ENCODE measurements around the gene OLIG1. TPM values are rescaled to one million over a fixed set of nuclear protein-coding genes. Genes with fewer than 3 reads are reported as not detected.

The OLIG1 gene
- total and polyA plus RNA-seq, 3 donors from 2014 or later: 3.9 to 5.1 (median 4.3) TPM

DNA sequence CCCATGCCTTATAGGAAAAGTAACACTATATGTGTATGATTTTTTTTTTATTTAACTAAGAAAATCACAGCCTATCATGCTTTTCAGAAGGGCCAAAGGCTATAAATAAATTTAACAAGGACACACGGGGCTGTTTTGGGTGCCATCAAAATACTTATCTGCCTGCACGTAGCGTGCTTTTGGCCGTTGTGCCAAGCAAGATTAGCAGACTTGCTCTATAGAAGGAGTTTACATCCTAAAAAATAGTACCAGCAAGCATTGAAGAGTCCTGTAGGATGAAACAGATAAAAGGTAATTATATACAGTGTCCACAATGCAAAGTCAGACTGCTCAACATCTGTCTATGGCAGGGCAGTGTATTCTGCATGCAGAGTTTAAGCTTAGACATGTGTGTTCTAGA lies 3.7 kb downstream of the OLIG1 start:
- no peak for DNase-seq
- no peak for TF ChIP-seq POLR2A (IDR thresholded peaks at IDR 0.05)
- TF ChIP-seq, protein P1, sequence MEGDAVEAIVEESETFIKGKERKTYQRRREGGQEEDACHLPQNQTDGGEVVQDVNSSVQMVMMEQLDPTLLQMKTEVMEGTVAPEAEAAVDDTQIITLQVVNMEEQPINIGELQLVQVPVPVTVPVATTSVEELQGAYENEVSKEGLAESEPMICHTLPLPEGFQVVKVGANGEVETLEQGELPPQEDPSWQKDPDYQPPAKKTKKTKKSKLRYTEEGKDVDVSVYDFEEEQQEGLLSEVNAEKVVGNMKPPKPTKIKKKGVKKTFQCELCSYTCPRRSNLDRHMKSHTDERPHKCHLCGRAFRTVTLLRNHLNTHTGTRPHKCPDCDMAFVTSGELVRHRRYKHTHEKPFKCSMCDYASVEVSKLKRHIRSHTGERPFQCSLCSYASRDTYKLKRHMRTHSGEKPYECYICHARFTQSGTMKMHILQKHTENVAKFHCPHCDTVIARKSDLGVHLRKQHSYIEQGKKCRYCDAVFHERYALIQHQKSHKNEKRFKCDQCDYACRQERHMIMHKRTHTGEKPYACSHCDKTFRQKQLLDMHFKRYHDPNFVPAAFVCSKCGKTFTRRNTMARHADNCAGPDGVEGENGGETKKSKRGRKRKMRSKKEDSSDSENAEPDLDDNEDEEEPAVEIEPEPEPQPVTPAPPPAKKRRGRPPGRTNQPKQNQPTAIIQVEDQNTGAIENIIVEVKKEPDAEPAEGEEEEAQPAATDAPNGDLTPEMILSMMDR (IDR thresholded peaks at IDR 0.05): no peak
- no peaks in the 10 kb centered on the region for H3K36me3 ChIP-seq (ENCODE audit: low read depth, missing control alignments)
- H3K9me3 ChIP-seq: no peaks in the 10 kb centered on the region
- 70 to 72% methylated on average over 4 of the region's 4 CpGs for WGBS, 2 donors
- H3K27me3 ChIP-seq: no peaks in the 10 kb centered on the region
- H3K4me3 ChIP-seq: no peak overlapping the region
- no peaks in the 10 kb centered on the region for H3K4me1 ChIP-seq
- no peak overlapping the region for H3K27ac ChIP-seq
- intact Hi-C loops (cut with DNase I; ENCODE audit: low total_unique reads): no loop called here

DNA sequence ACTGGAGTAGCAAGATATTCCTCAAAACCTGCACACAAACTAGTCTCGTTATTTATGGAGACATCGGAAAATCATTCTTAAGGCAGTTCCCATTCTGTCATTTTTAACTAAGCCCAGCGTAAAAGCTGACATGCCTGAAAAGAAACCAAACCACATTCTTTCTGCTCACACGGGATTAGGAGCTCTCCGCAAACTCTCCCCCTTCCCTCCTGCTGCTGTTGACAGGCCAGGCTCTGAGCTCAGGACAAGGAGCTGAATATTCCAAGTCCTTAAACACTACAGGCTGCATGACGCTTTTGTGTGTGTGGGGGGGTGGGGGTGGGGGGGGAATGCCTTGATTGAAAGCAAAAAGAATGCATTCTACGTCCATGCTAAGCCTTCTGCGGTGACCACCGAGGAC lies 5.2 kb downstream of the OLIG1 start:
- intact Hi-C loops (cut with DNase I; ENCODE audit: low total_unique reads): no loop called here
- no peak for TF ChIP-seq POLR2A (IDR thresholded peaks at IDR 0.05)
- TF ChIP-seq, protein P1 (IDR thresholded peaks at IDR 0.05): no peak
- no peaks in the 10 kb centered on the region for H3K27me3 ChIP-seq
- H3K9me3 ChIP-seq: no peaks in the 10 kb centered on the region
- H3K36me3 ChIP-seq (ENCODE audit: low read depth, missing control alignments): no peaks in the 10 kb centered on the region
- no peaks in the 10 kb centered on the region for H3K4me1 ChIP-seq
- WGBS, 2 donors: 57 to 79% methylated on average over 8 to 9 of the region's 9 CpGs
- no peak overlapping the region for H3K4me3 ChIP-seq
- H3K27ac ChIP-seq: no peak overlapping the region
- no peak for DNase-seq

DNA sequence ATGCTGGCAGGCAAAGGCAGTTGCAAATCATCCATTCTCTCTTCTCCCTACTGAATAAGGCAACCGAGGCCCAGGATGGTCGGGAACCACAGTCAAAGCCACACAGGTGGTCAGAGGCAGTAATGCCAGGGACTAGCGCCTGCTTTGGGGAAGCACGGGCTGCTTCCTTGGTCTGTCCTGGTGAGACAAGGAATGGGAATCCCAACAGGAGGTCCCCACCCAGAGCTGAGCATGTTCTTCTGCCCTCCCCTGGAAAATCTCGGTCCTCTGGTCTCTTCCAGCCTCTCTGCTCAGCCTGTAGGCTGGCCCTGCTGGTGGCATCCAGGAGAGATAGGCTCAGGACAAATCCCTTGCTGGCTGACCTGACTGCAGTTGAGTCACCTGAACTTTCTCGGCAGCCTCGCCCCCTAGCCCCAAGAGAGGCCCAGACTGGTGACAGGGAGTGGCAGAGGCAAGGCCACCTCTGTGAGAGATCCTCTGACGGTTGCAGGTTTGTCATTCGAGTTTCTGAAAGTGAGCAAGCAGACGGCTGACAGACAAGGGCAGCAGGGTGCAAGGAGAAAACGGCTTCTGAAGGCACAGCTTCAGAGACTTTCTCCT lies 5.8 kb downstream of the OLIG1 start:
- Histone ChIP-seq H3K27ac (no peak overlapping the region), H3K4me3 (no peak overlapping the region), H3K36me3 (ENCODE audit: low read depth, missing control alignments) (no peaks in the 10 kb centered on the region), H3K4me1 (no peaks in the 10 kb centered on the region), H3K27me3 (no peaks in the 10 kb centered on the region), H3K9me3 (no peaks in the 10 kb centered on the region)
- intact Hi-C loops (cut with DNase I; ENCODE audit: low total_unique reads): no loop called here
- 47 to 64% methylated on average over 9 to 11 of the region's 11 CpGs for WGBS, 2 donors
- TF ChIP-seq POLR2A (IDR thresholded peaks at IDR 0.05): no peak
- TF ChIP-seq, protein P1 (IDR thresholded peaks at IDR 0.05): no peak
- DNase-seq: no peak

DNA sequence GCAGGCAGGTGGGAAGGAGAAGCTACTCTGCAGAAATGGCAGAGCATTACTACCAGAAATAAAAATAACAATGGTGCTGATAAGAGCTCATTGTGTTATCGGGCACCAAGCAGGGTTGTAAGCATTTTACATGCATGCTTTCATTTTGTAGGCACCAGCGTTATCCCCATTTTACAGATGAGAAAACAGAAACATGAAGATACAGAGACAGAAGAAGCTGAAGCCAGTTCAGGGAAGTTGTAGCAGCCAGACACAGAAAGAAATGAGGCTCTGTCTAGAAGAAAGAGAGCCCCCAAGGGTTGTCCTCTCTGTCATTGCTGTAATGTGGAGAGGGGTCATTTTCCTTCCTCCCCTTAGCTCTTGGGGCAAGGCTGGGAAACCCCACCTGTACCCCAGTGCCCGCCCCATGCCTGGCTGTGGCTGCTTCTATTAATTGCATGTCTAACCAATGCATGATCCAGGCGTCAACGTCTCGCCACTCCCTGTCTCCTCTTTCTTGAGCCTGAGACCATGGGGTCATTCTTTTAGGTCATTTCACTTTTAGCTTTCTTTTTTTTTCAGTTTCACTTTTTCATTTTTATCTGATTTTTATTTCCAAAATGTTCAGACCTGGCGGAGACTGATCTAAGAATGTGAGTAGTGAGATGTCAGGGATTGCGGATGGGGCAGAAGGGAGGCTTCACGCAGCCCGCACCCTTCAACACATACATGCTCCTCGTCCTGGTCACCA lies 6.8 kb downstream of the OLIG1 start:
- no peak for DNase-seq
- TF ChIP-seq, protein P1 (IDR thresholded peaks at IDR 0.05): no peak
- intact Hi-C loops (cut with DNase I; ENCODE audit: low total_unique reads): no loop called here
- Histone ChIP-seq H3K27ac (no peak overlapping the region), H3K9me3 (no peaks in the 10 kb centered on the region), H3K36me3 (ENCODE audit: low read depth, missing control alignments) (no peaks in the 10 kb centered on the region), H3K4me3 (no peak overlapping the region), H3K27me3 (no peaks in the 10 kb centered on the region), H3K4me1 (no peaks in the 10 kb centered on the region)
- WGBS, 2 donors: 82 to 86% methylated on average over 11 of the region's 11 CpGs

Measured in testis (tissue), 3 donors.